Fibroblast of villous mesenchyme (primary cell): ENCODE data around the gene DIABLO. TPM values are rescaled to one million over a fixed set of nuclear protein-coding genes. Genes with fewer than 3 reads are reported as not detected.

Experiments used
- DNase-seq: peaks from one replicate; pipeline ENCODE4 v3.0.0-alpha.2; 2010; ENCODE audit warnings: low read depth
- H3K4me3 ChIP-seq: 2 replicates; pipeline ENCODE4 v1.5.1; 2011; ENCODE audit warnings: low read depth, mild to moderate bottlenecking, low read length
- CTCF ChIP-seq: IDR thresholded peaks from 2 replicates; pipeline ENCODE4 v1.5.1; 2012; ENCODE audit warnings: low read depth, mild to moderate bottlenecking, low read length; ENCODE audit not compliant: insufficient read depth
- total RNA-seq: library from RNA; depleted of rRNA; stranded (reverse); fragments of >200 nt; gene quantifications from 2 replicates; pipeline ENCODE4 v1.2.3, GENCODE V29; 2012

DIABLO gene
- total RNA-seq, 1 donor, result 74.3 TPM

- DNase-seq, result no peak
- no peak for TF ChIP-seq CTCF
These were observed 6.8 kb upstream of the DIABLO start for GRCh38 chr12:122232691-122233090.

GRCh38 chr12:122230798-122231197, 4.9 kb upstream of the DIABLO start:
- H3K4me3 ChIP-seq, result no peak overlapping the region
- TF ChIP-seq CTCF, result no peak
- DNase-seq, result no peak

More at GRCh38 chr12:122232691-122233090, 6.8 kb upstream of the DIABLO start:
- H3K4me3 ChIP-seq, result no peak overlapping the region

- no peak for DNase-seq
- no peak for TF ChIP-seq CTCF
These were observed 2.2 kb upstream of the DIABLO start for GRCh38 chr12:122228092-122228491.

GRCh38 chr12:122227341-122227740, 1.5 kb upstream of the DIABLO start:
- H3K4me3 ChIP-seq, result no peak overlapping the region
- TF ChIP-seq CTCF, result no peak
- DNase-seq, result no peak

More at GRCh38 chr12:122228092-122228491, 2.2 kb upstream of the DIABLO start:
- H3K4me3 ChIP-seq, result no peak overlapping the region

- no peak for TF ChIP-seq CTCF
- DNase-seq, result no peak
These were observed 694 bp upstream of the DIABLO start for GRCh38 chr12:122226366-122227125.

GRCh38 chr12:122216445-122216844, 9.4 kb downstream of the DIABLO start:
- DNase-seq, result no peak
- no peak overlapping the region for H3K4me3 ChIP-seq
- TF ChIP-seq CTCF, result no peak

More at GRCh38 chr12:122226366-122227125, 694 bp upstream of the DIABLO start:
- peak overlapping the region; percentile 32 for H3K4me3 ChIP-seq
